GM21515 (cell line): ENCODE results near the gene GOLGA6L22.
"Not testable (repeated sequence)": the region's sequence is repeated elsewhere in the genome, so short reads cannot be mapped to it uniquely, and the experiment has no call there.

Source experiments
- ATAC-seq: cut with Tn5 transposase; IDR thresholded peaks from one replicate; pipeline ENCODE4 v1.9.1; 2021; ENCODE audit not compliant: unreplicated experiment

GOLGA6L22 gene

GRCh38 chr15:22458603-22459002, at the start of gene GOLGA6L22:
GOLGA6L22 (plus strand) TSS chr15:22458903; CDS start chr15:22458994, 91 bp downstream.
- not testable (repeated sequence) for ATAC-seq

- not testable (repeated sequence) for ATAC-seq
Observed at GRCh38 chr15:22417288-22417687, 41.4 kb upstream of the GOLGA6L22 start.

- ATAC-seq = not testable (repeated sequence)
Observed at GRCh38 chr15:22417795-22418194, 40.9 kb upstream of the GOLGA6L22 start.

GRCh38 chr15:22418212-22418611, 40.5 kb upstream of the GOLGA6L22 start:
- not testable (repeated sequence) for ATAC-seq

GRCh38 chr15:22418666-22419065, 40.0 kb upstream of the GOLGA6L22 start:
- not testable (repeated sequence) for ATAC-seq

GRCh38 chr15:22420340-22420739, 38.4 kb upstream of the GOLGA6L22 start:
- not testable (repeated sequence) for ATAC-seq

- ATAC-seq = not testable (repeated sequence)
Observed at GRCh38 chr15:22429426-22429825, 29.3 kb upstream of the GOLGA6L22 start.

GRCh38 chr15:22431687-22432086, 27.0 kb upstream of the GOLGA6L22 start:
- not testable (repeated sequence) for ATAC-seq

GRCh38 chr15:22494490-22495113, 35.9 kb downstream of the GOLGA6L22 start:
- ATAC-seq = not testable (repeated sequence)

GRCh38 chr15:22497200-22497599, 38.5 kb downstream of the GOLGA6L22 start:
- not testable (repeated sequence) for ATAC-seq

GRCh38 chr15:22498220-22498925, 39.7 kb downstream of the GOLGA6L22 start:
- not testable (repeated sequence) for ATAC-seq

- not testable (repeated sequence) for ATAC-seq
Observed at GRCh38 chr15:22502272-22502671, 43.6 kb downstream of the GOLGA6L22 start.

GRCh38 chr15:22506959-22507358, 48.3 kb downstream of the GOLGA6L22 start:
- not testable (repeated sequence) for ATAC-seq

GRCh38 chr15:22516140-22516539, 57.4 kb downstream of the GOLGA6L22 start:
- ATAC-seq = not testable (repeated sequence)
